GM23338 (cell line): ENCODE data around the gene MSH3. TPM values are rescaled to one million over a fixed set of nuclear protein-coding genes. Genes with fewer than 3 reads are reported as not detected.

Experiments
- ATAC-seq: fragments of 200-7000 bp; cut with Tn5 transposase; 3 replicates; pipeline ENCODE4 v1.9.1; 2020
- DNase-seq: peaks from one replicate; pipeline ENCODE4 v3.0.0-alpha.2; 2015; ENCODE audit warnings: low spot score
- H2AFZ ChIP-seq: fragments of 200-600 bp; sonication (generic); 2 replicates; pipeline ENCODE4 v1.8.0; 2016; ENCODE audit warnings: antibody characterized with exemption, mild to moderate bottlenecking, moderate library complexity
- H3F3A ChIP-seq: fragments of 200-600 bp; sonication (generic); replicated peaks from 2 replicates; pipeline ENCODE4 v1.8.0; 2017; ENCODE audit warnings: antibody characterized with exemption, mixed run types, low read depth
- H3K27ac ChIP-seq: fragments of 200-600 bp; sonication (generic); 2 replicates; pipeline ENCODE4 v1.6.1; 2016; ENCODE audit warnings: low read depth
- H3K27me3 ChIP-seq: fragments of 200-600 bp; sonication (generic); 2 replicates; pipeline ENCODE4 v1.8.0; 2016; ENCODE audit warnings: mild to moderate bottlenecking, mixed run types, moderate library complexity; ENCODE audit not compliant: insufficient read depth
- H3K36me3 ChIP-seq: fragments of 200-600 bp; sonication (generic); 2 replicates; pipeline ENCODE4 v1.8.0; 2016; ENCODE audit warnings: mild to moderate bottlenecking; ENCODE audit not compliant: insufficient read depth
- H3K4me1 ChIP-seq: fragments of 200-600 bp; sonication (generic); 2 replicates; pipeline ENCODE4 v1.8.0; 2016; ENCODE audit warnings: mild to moderate bottlenecking, moderate library complexity; ENCODE audit not compliant: insufficient read depth
- H3K4me2 ChIP-seq: fragments of 200-600 bp; sonication (generic); 2 replicates; pipeline ENCODE4 v1.7.1; 2017; ENCODE audit warnings: mixed run types
- H3K4me3 ChIP-seq: fragments of 200-600 bp; sonication (generic); 2 replicates; pipeline ENCODE4 v1.6.1; 2016; ENCODE audit warnings: mixed run types
- H3K79me2 ChIP-seq: fragments of 200-600 bp; sonication (generic); replicated peaks from 2 replicates; pipeline ENCODE4 v1.8.0; 2017; ENCODE audit warnings: mild to moderate bottlenecking; ENCODE audit not compliant: insufficient read depth
- H3K9me2 ChIP-seq: fragments of 200-600 bp; sonication (generic); 2 replicates; pipeline ENCODE4 v1.8.0; 2017; ENCODE audit not compliant: insufficient read depth
- H4K20me1 ChIP-seq: fragments of 200-600 bp; sonication (generic); replicated peaks from 2 replicates; pipeline ENCODE4 v1.8.0; 2017; ENCODE audit warnings: mild to moderate bottlenecking; ENCODE audit not compliant: insufficient read depth
- H3K27ac Mint-ChIP-seq: 2 replicates; pipeline ENCODE4 v1.8.0; 2020; ENCODE audit warnings: inconsistent platforms, mild to moderate bottlenecking, moderate library complexity, mixed read lengths
- H3K27me3 Mint-ChIP-seq: 3 replicates; pipeline ENCODE4 v1.8.0; 2022; ENCODE audit warnings: low read depth, mild to moderate bottlenecking, moderate library complexity, mixed read lengths, inconsistent platforms; ENCODE audit not compliant: insufficient read depth, poor library complexity
- H3K36me3 Mint-ChIP-seq: 3 replicates; pipeline ENCODE4 v1.8.0; 2021; ENCODE audit warnings: low read depth, mild to moderate bottlenecking, inconsistent platforms, moderate library complexity, mixed read lengths
- H3K4me1 Mint-ChIP-seq: 3 replicates; pipeline ENCODE4 v1.8.0; 2020; ENCODE audit warnings: mild to moderate bottlenecking, inconsistent platforms, mixed read lengths
- H3K4me3 Mint-ChIP-seq: 3 replicates; pipeline ENCODE4 v1.8.0; 2021; ENCODE audit warnings: moderate library complexity, mild to moderate bottlenecking, inconsistent platforms, mixed read lengths
- H3K9me3 Mint-ChIP-seq: 3 replicates; pipeline ENCODE4 v1.8.0; 2020; ENCODE audit warnings: moderate library complexity, mild to moderate bottlenecking, inconsistent platforms, mixed read lengths
- CREB1 ChIP-seq: fragments of 250-450 bp; sonication (Bioruptor Pico); IDR thresholded peaks from 2 replicates; pipeline ENCODE4 v1.5.0; 2020; ENCODE audit warnings: low read depth, mild to moderate bottlenecking, moderate library complexity
- CTCF ChIP-seq, 2 experiments: fragments of 200-600 bp in 1 of 2; sonication (generic) in 1 of 2; conservative IDR thresholded peaks; 2 replicates each; pipeline versions ENCODE4 v1.5.1 to v1.6.1; 2016 to 2017; ENCODE audit warnings: antibody characterized with exemption in 2 of 2, low read depth in 2 of 2, mild to moderate bottlenecking in 2 of 2, moderate library complexity in 1 of 2
- ETS1 ChIP-seq: IDR thresholded peaks from 2 replicates; pipeline ENCODE4 v1.6.1; 2016; ENCODE audit warnings: antibody characterized with exemption
- EZH2 ChIP-seq: fragments of 200-600 bp; sonication (generic); IDR thresholded peaks from one replicate; pipeline ENCODE4 v1.8.0; 2017; ENCODE audit warnings: antibody characterized with exemption, mild to moderate bottlenecking, low read depth; ENCODE audit not compliant: unreplicated experiment
- EZH2phosphoT487 ChIP-seq: fragments of 200-600 bp; sonication (generic); IDR thresholded peaks from one replicate; pipeline ENCODE4 v1.8.1; 2018; ENCODE audit warnings: antibody characterized with exemption; ENCODE audit not compliant: unreplicated experiment
- JUNB ChIP-seq: IDR thresholded peaks from one replicate; pipeline ENCODE4 v1.6.1; 2016; ENCODE audit warnings: antibody characterized with exemption; ENCODE audit not compliant: unreplicated experiment
- NANOG ChIP-seq: IDR thresholded peaks from 2 replicates; pipeline ENCODE4 v1.6.1; 2016; ENCODE audit warnings: antibody characterized with exemption, borderline replicate concordance
- POLR2AphosphoS5 ChIP-seq: IDR thresholded peaks from 2 replicates; pipeline ENCODE4 v1.6.1; 2016; ENCODE audit warnings: antibody characterized with exemption, low read depth
- REST ChIP-seq: IDR thresholded peaks from one replicate; pipeline ENCODE4 v1.6.1; 2018; ENCODE audit warnings: antibody characterized with exemption; ENCODE audit not compliant: unreplicated experiment
- STAT1 ChIP-seq: IDR thresholded peaks from one replicate; pipeline ENCODE4 v1.6.1; 2016; ENCODE audit warnings: antibody characterized with exemption; ENCODE audit not compliant: unreplicated experiment
- ZNF114 ChIP-seq: fragments of 250-450 bp; sonication (Bioruptor Pico); IDR thresholded peaks from 2 replicates; pipeline ENCODE4 v1.5.0; 2020; ENCODE audit warnings: mild to moderate bottlenecking, moderate library complexity
- ZNF331 ChIP-seq: fragments of 250-450 bp; sonication (Bioruptor Pico); IDR thresholded peaks from 2 replicates; pipeline ENCODE4 v1.5.0; 2020; ENCODE audit warnings: low read depth, mild to moderate bottlenecking, moderate library complexity
- polyA plus RNA-seq: library from polyadenylated mRNA; unstranded; fragments of >200 nt; fragmentation: Nextera tagmentation; extraction: Ambion mirVana; gene quantifications from 2 replicates; pipeline ENCODE4 v1.2.1, GENCODE V29; 2016
- total RNA-seq: library from RNA; depleted of rRNA; stranded (reverse); fragments of >200 nt; shearing (Covaris generic); gene quantifications from 2 replicates; pipeline ENCODE4 v1.2.3, GENCODE V29; 2014

MSH3 gene
- total and polyA plus RNA-seq, 2 experiments from 2014 or later, result 13.3 to 16.6 TPM

GRCh38 chr5:80863708-80864107 lies 209.3 kb downstream of the MSH3 start:
- Mint-ChIP-seq H3K4me3 (no peak overlapping the region), H3K4me1 (peaks cover 16% of the 10 kb centered on the region), H3K9me3 (no peaks in the 10 kb centered on the region), H3K36me3 (peaks cover 3% of the 10 kb centered on the region; the same call in 1 of the 3 replicates), H3K27me3 (no peaks in the 10 kb centered on the region), H3K27ac (no peak overlapping the region)
- Histone ChIP-seq H3K4me1 (peaks cover 10% of the 10 kb centered on the region), H3K9me2 (no peaks in the 10 kb centered on the region), H3K27me3 (no peaks in the 10 kb centered on the region), H3K4me2 (no peak overlapping the region), H3K4me3 (no peak overlapping the region), H3K36me3 (no peaks in the 10 kb centered on the region), H4K20me1 (no peaks in the 10 kb centered on the region), H3K27ac (no peak overlapping the region), H3F3A (no peaks in the 10 kb centered on the region), H3K79me2 (no peaks in the 10 kb centered on the region), H2AFZ (no peak overlapping the region)
- TF ChIP-seq CTCF (conservative IDR thresholded peaks at IDR 0.05; ENCODE audit: low read depth in 2 of 2) (no peak), CREB1 (CRISPR knock-in tag) (no peak), NANOG (no peak), REST (no peak), ETS1 (no peak), EZH2 (no peak), ZNF331 (CRISPR knock-in tag) (no peak), JUNB (no peak)
- ATAC-seq (no peak), DNase-seq (no peak)

- Histone ChIP-seq H3K4me2 (no peak overlapping the region), H3K4me1 (peaks cover 10% of the 10 kb centered on the region), H3K27ac (no peak overlapping the region), H3F3A (no peaks in the 10 kb centered on the region), H2AFZ (no peak overlapping the region), H3K79me2 (no peaks in the 10 kb centered on the region), H3K36me3 (no peaks in the 10 kb centered on the region), H3K9me2 (no peaks in the 10 kb centered on the region), H4K20me1 (no peaks in the 10 kb centered on the region), H3K4me3 (no peak overlapping the region), H3K27me3 (no peaks in the 10 kb centered on the region)
- no peaks in the 10 kb centered on the region for H3K27me3 Mint-ChIP-seq
- no peak overlapping the region for H3K4me3 Mint-ChIP-seq
- H3K36me3 Mint-ChIP-seq, result peaks cover 2% of the 10 kb centered on the region; the same call in 1 of the 3 replicates
- H3K9me3 Mint-ChIP-seq, result no peaks in the 10 kb centered on the region
- ATAC-seq, result no peak
- no peak overlapping the region for H3K27ac Mint-ChIP-seq
- H3K4me1 Mint-ChIP-seq, result peaks cover 16% of the 10 kb centered on the region
- no peak for DNase-seq
- TF ChIP-seq NANOG (no peak), EZH2phosphoT487 (no peak), ZNF114 (CRISPR knock-in tag) (no peak), EZH2 (no peak), CTCF (conservative IDR thresholded peaks at IDR 0.05; ENCODE audit: low read depth in 2 of 2) (no peak), STAT1 (no peak), REST (no peak), POLR2AphosphoS5 (no peak)
Observed at GRCh38 chr5:80864109-80864508, 209.7 kb downstream of the MSH3 start.
